Stimulated activated CD8-positive, alpha-beta memory T cell treated with anti-CD3 and anti-CD28 coated beads, Interleukin-15, amount 100 ng/mL, for 4 hours (primary cell): ENCODE data around the gene PHKG2.

Experiments
- DNase-seq, 2 donors: peaks; one replicate each; pipeline ENCODE4 v3.0.0-alpha.2; 2020; ENCODE audit warnings: low read depth in 2 of 2

PHKG2 gene

GRCh38 chr16:30757316-30757715, 9.1 kb downstream of the PHKG2 start:
- DNase-seq = no peak

GRCh38 chr16:30758988-30759491, 10.8 kb downstream of the PHKG2 start:
- DNase-seq = no peak

- no peak for DNase-seq
Observed at GRCh38 chr16:30760001-30760559, 11.9 kb downstream of the PHKG2 start.

- no peak for DNase-seq
Observed at GRCh38 chr16:30760577-30761426, 12.6 kb downstream of the PHKG2 start.

- peak in 1 of 2 donors; percentile 21 for DNase-seq
Observed at GRCh38 chr16:30761427-30761927, 13.3 kb downstream of the PHKG2 start.

- DNase-seq = peak; percentile 80 to 82
Observed at GRCh38 chr16:30761928-30762902, 14.0 kb downstream of the PHKG2 start, which contains the start of the genes CFAP119 and RNF40. Gene CFAP119 (minus strand): TSS chr16:30762062. CDS start chr16:30761748, 314 bp downstream. Gene RNF40 (plus strand): TSS chr16:30762322. CDS start chr16:30762546, 224 bp downstream.

- no peak for DNase-seq
Observed at GRCh38 chr16:30762991-30763725, 14.9 kb downstream of the PHKG2 start.

GRCh38 chr16:30764086-30764485, 15.9 kb downstream of the PHKG2 start:
- no peak for DNase-seq

GRCh38 chr16:30764816-30765465, 16.7 kb downstream of the PHKG2 start:
- DNase-seq = no peak

- DNase-seq = no peak
Observed at GRCh38 chr16:30766206-30766932, 18.1 kb downstream of the PHKG2 start.

- no peak for DNase-seq
Observed at GRCh38 chr16:30766933-30767284, 18.7 kb downstream of the PHKG2 start.

GRCh38 chr16:30767767-30768465, 19.7 kb downstream of the PHKG2 start:
- DNase-seq = no peak

GRCh38 chr16:30768583-30769181, 20.5 kb downstream of the PHKG2 start:
- no peak for DNase-seq

GRCh38 chr16:30769379-30770089, 21.3 kb downstream of the PHKG2 start:
- no peak for DNase-seq

- no peak for DNase-seq
Observed at GRCh38 chr16:30771726-30772125, 23.5 kb downstream of the PHKG2 start.

GRCh38 chr16:30773826-30774225, 25.6 kb downstream of the PHKG2 start:
- DNase-seq = no peak

- no peak for DNase-seq
Observed at GRCh38 chr16:30774367-30775130, 26.3 kb downstream of the PHKG2 start.

- no peak for DNase-seq
Observed at GRCh38 chr16:30775131-30775391, 26.8 kb downstream of the PHKG2 start.
